ENCODE measurements around the gene KIF1B. TPM values are rescaled to one million over a fixed set of nuclear protein-coding genes. Genes with fewer than 3 reads are reported as not detected.

Gene KIF1B
- total and polyA plus RNA-seq, 4 donors = 8.4 to 40.9 (median 8.9) TPM

DNA sequence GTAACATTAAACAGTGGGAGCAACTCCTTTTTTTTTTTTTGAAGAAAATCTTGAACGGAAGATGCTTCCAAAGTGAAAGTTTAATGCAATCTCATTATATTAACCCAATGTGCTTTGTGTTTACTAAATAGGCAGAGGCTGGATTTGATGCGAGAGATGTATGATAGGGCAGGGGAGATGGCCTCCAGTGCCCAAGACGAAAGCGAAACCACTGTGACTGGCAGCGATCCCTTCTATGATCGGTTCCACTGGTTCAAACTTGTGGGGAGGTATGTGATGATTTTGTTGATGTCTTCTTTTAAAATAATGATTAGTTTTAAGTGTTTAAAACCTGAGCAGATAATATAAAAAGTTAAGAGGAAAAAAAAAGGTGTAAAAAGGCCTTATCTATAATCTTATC, 114.3 kb downstream of the KIF1B start:
- Histone ChIP-seq H3K36me3 (ENCODE audit: control insufficient read depth in 4 of 4, insufficient read depth in 3 of 4, low read depth in 1 of 4, low read length in 3 of 4) (peaks cover 2 to 39% (median 30%) of the 10 kb centered on the region in 4 donors), H3K9ac (ENCODE audit: low read depth in 1 of 2, low read length in 2 of 2) (no peak overlapping the region), H3K27ac (ENCODE audit: low read depth in 1 of 2, low read length in 2 of 2) (no peak overlapping the region), H3K9me3 (ENCODE audit: control insufficient read depth in 4 of 4, low read length in 3 of 4) (no peaks in the 10 kb centered on the region), H3K4me3 (ENCODE audit: low read depth in 1 of 3, low read length in 3 of 3) (no peak overlapping the region), H3K27me3 (ENCODE audit: control insufficient read depth in 4 of 4, insufficient read depth in 4 of 4, low read length in 3 of 4) (no peaks in the 10 kb centered on the region), H3K4me1 (ENCODE audit: control insufficient read depth in 4 of 4, insufficient read depth in 4 of 4, low read length in 3 of 4) (no peaks in the 10 kb centered on the region)
- no peak for DNase-seq (ENCODE audit: low spot score)
- WGBS = 95% methylated on average over 6 of the region's 6 CpGs
- TF ChIP-seq TAF1 (conservative IDR thresholded peaks at IDR 0.05) = no peak
- TF ChIP-seq FOXA2 (IDR thresholded peaks at IDR 0.05) = no peak
- TF ChIP-seq HNF4A (conservative IDR thresholded peaks at IDR 0.05) = no peak
- TF ChIP-seq HNF4G (IDR thresholded peaks at IDR 0.05) = no peak
- TF ChIP-seq YY1 (IDR thresholded peaks at IDR 0.05) = no peak
- TF ChIP-seq, protein P1, sequence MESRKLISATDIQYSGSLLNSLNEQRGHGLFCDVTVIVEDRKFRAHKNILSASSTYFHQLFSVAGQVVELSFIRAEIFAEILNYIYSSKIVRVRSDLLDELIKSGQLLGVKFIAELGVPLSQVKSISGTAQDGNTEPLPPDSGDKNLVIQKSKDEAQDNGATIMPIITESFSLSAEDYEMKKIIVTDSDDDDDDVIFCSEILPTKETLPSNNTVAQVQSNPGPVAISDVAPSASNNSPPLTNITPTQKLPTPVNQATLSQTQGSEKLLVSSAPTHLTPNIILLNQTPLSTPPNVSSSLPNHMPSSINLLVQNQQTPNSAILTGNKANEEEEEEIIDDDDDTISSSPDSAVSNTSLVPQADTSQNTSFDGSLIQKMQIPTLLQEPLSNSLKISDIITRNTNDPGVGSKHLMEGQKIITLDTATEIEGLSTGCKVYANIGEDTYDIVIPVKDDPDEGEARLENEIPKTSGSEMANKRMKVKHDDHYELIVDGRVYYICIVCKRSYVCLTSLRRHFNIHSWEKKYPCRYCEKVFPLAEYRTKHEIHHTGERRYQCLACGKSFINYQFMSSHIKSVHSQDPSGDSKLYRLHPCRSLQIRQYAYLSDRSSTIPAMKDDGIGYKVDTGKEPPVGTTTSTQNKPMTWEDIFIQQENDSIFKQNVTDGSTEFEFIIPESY (IDR thresholded peaks at IDR 0.05) = no peak
- TF ChIP-seq NR2F2 (IDR thresholded peaks at IDR 0.05) = no peak
- TF ChIP-seq EGR1 (IDR thresholded peaks at IDR 0.05; ENCODE audit: low read depth in 2 of 2) = no peak
- TF ChIP-seq, protein P2, sequence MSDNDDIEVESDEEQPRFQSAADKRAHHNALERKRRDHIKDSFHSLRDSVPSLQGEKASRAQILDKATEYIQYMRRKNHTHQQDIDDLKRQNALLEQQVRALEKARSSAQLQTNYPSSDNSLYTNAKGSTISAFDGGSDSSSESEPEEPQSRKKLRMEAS (IDR thresholded peaks at IDR 0.05) = no peak
- TF ChIP-seq, protein P3, sequence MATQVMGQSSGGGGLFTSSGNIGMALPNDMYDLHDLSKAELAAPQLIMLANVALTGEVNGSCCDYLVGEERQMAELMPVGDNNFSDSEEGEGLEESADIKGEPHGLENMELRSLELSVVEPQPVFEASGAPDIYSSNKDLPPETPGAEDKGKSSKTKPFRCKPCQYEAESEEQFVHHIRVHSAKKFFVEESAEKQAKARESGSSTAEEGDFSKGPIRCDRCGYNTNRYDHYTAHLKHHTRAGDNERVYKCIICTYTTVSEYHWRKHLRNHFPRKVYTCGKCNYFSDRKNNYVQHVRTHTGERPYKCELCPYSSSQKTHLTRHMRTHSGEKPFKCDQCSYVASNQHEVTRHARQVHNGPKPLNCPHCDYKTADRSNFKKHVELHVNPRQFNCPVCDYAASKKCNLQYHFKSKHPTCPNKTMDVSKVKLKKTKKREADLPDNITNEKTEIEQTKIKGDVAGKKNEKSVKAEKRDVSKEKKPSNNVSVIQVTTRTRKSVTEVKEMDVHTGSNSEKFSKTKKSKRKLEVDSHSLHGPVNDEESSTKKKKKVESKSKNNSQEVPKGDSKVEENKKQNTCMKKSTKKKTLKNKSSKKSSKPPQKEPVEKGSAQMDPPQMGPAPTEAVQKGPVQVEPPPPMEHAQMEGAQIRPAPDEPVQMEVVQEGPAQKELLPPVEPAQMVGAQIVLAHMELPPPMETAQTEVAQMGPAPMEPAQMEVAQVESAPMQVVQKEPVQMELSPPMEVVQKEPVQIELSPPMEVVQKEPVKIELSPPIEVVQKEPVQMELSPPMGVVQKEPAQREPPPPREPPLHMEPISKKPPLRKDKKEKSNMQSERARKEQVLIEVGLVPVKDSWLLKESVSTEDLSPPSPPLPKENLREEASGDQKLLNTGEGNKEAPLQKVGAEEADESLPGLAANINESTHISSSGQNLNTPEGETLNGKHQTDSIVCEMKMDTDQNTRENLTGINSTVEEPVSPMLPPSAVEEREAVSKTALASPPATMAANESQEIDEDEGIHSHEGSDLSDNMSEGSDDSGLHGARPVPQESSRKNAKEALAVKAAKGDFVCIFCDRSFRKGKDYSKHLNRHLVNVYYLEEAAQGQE (IDR thresholded peaks at IDR 0.05) = no peak
- TF ChIP-seq FOXA1 (IDR thresholded peaks at IDR 0.05) = no peak
- no peak for TF ChIP-seq GABPA (IDR thresholded peaks at IDR 0.05 in 1 of 2, conservative IDR thresholded peaks at IDR 0.05 in 1 of 2)
- TF ChIP-seq, protein P4, sequence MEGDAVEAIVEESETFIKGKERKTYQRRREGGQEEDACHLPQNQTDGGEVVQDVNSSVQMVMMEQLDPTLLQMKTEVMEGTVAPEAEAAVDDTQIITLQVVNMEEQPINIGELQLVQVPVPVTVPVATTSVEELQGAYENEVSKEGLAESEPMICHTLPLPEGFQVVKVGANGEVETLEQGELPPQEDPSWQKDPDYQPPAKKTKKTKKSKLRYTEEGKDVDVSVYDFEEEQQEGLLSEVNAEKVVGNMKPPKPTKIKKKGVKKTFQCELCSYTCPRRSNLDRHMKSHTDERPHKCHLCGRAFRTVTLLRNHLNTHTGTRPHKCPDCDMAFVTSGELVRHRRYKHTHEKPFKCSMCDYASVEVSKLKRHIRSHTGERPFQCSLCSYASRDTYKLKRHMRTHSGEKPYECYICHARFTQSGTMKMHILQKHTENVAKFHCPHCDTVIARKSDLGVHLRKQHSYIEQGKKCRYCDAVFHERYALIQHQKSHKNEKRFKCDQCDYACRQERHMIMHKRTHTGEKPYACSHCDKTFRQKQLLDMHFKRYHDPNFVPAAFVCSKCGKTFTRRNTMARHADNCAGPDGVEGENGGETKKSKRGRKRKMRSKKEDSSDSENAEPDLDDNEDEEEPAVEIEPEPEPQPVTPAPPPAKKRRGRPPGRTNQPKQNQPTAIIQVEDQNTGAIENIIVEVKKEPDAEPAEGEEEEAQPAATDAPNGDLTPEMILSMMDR (IDR thresholded peaks at IDR 0.05; ENCODE audit: low read depth, low read length, missing input control) = no peak
- TF ChIP-seq, protein P5, sequence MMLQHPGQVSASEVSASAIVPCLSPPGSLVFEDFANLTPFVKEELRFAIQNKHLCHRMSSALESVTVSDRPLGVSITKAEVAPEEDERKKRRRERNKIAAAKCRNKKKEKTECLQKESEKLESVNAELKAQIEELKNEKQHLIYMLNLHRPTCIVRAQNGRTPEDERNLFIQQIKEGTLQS (IDR thresholded peaks at IDR 0.05) = no peak
- TF ChIP-seq JUND (IDR thresholded peaks at IDR 0.05) = no peak
- no peak for TF ChIP-seq RAD21 (IDR thresholded peaks at IDR 0.05)
- no peak for TF ChIP-seq RXRA (IDR thresholded peaks at IDR 0.05)

Data from liver (tissue), 9 donors.